NOMO-1 treated with DMSO at 0.1 percent for 48 hours (cell line): ENCODE measurements around the gene COL5A3.
"Not testable (repeated sequence)": the region's sequence is repeated elsewhere in the genome, so short reads cannot be mapped to it uniquely, and the experiment has no call there.

Experiments used
- DNase-seq: peaks from one replicate; lab custom pipeline; 2025; ENCODE audit not compliant: unreplicated experiment; lab: John Stamatoyannopoulos, UW

Gene COL5A3

GRCh38 chr19:9972103-9972502 lies 38.2 kb downstream of the COL5A3 start:
- no peak for DNase-seq

GRCh38 chr19:9971166-9971897 lies 39.0 kb downstream of the COL5A3 start:
- no peak for DNase-seq

GRCh38 chr19:9970481-9970880 lies 39.8 kb downstream of the COL5A3 start:
- no peak for DNase-seq

GRCh38 chr19:9969688-9969975 lies 40.7 kb downstream of the COL5A3 start:
- DNase-seq, result no peak

GRCh38 chr19:9968820-9969687 lies 41.2 kb downstream of the COL5A3 start:
- no peak for DNase-seq

GRCh38 chr19:9967326-9967725 lies 43.0 kb downstream of the COL5A3 start:
- no peak for DNase-seq

GRCh38 chr19:9966448-9966847 lies 43.9 kb downstream of the COL5A3 start:
- no peak for DNase-seq

- no peak for DNase-seq
Measured at GRCh38 chr19:9966024-9966423, 44.3 kb downstream of the COL5A3 start.

GRCh38 chr19:9962623-9963290 lies 47.5 kb downstream of the COL5A3 start:
- no peak for DNase-seq

- DNase-seq, result no peak
Measured at GRCh38 chr19:9961103-9961502, 49.2 kb downstream of the COL5A3 start.

GRCh38 chr19:9958379-9958821 lies 51.9 kb downstream of the COL5A3 start:
- DNase-seq, result no peak

GRCh38 chr19:9956956-9957355 lies 53.3 kb downstream of the COL5A3 start:
- no peak for DNase-seq

GRCh38 chr19:9953802-9954542 lies 56.3 kb downstream of the COL5A3 start:
- DNase-seq, result no peak

GRCh38 chr19:9952276-9952675 lies 58.0 kb downstream of the COL5A3 start:
- DNase-seq, result no peak

GRCh38 chr19:9947441-9947840 lies 62.9 kb downstream of the COL5A3 start:
- DNase-seq, result no peak

- DNase-seq, result not testable (repeated sequence)
Measured at GRCh38 chr19:9946528-9947125, 63.7 kb downstream of the COL5A3 start.

GRCh38 chr19:9945319-9945966 lies 64.9 kb downstream of the COL5A3 start:
- DNase-seq, result no peak

- DNase-seq, result no peak
Measured at GRCh38 chr19:9943744-9944143, 66.6 kb downstream of the COL5A3 start.

- DNase-seq, result no peak
Measured at GRCh38 chr19:9941671-9942070, 68.6 kb downstream of the COL5A3 start.

GRCh38 chr19:9941231-9941630 lies 69.1 kb downstream of the COL5A3 start:
- DNase-seq, result no peak
